ENCODE measurements around the gene TRIP12. TPM values are rescaled to one million over a fixed set of nuclear protein-coding genes. Genes with fewer than 3 reads are reported as not detected.

Gene TRIP12
- total and polyA plus RNA-seq, 2 of the 13 experiments (the other 11 are each of a cell fraction or from before 2014, with no cell fraction given) = 72.1 to 153 TPM

- CTCF ChIA-PET (ENCODE audit: low intra/inter-chr PET ratio, low total read pairs) = no interaction called here
- 12% methylated on average over 11 of the region's 11 CpGs for WGBS (ENCODE audit: low lambda C conversion rate)
- peak; percentile 58; the same call in 1 of the 2 replicates for TF ChIP-seq ZNF292 (CRISPR knock-in tag; IDR thresholded peaks at IDR 0.05; ENCODE audit: borderline replicate concordance, low read depth)
- TF ChIP-seq ETV5 (CRISPR knock-in tag; IDR thresholded peaks at IDR 0.05; ENCODE audit: borderline replicate concordance) = peak; percentile 19; the same call in 1 of the 2 replicates
- no peak for TF ChIP-seq TIGD3 (CRISPR knock-in tag; IDR thresholded peaks at IDR 0.05; ENCODE audit: borderline replicate concordance)
- TF ChIP-seq GFI1 (CRISPR knock-in tag; IDR thresholded peaks at IDR 0.05; ENCODE audit: borderline replicate concordance) = 0 out of 2 replicates have a peak, but pooled peaks have one; percentile 22
- 0 out of 2 replicates have a peak, but pooled peaks have one; percentile 44 for TF ChIP-seq ZNF580 (CRISPR knock-in tag; IDR thresholded peaks at IDR 0.05; ENCODE audit: borderline replicate concordance, low read depth)
- peak; percentile 23; the same call in 1 of the 2 replicates for TF ChIP-seq PITX1 (CRISPR knock-in tag; IDR thresholded peaks at IDR 0.05)
- TF ChIP-seq DRAP1 (CRISPR knock-in tag; IDR thresholded peaks at IDR 0.05) = peak; percentile 24; the same call in 1 of the 2 replicates
- 0 out of 2 replicates have a peak, but pooled peaks have one; percentile 17 for TF ChIP-seq ARNTL (CRISPR knock-in tag; IDR thresholded peaks at IDR 0.05)
- peak; percentile 50; the same call in 1 of the 2 replicates for TF ChIP-seq PAXIP1 (CRISPR knock-in tag; conservative IDR thresholded peaks at IDR 0.05)
- peak; percentile 30; the same call in 1 of the 2 replicates for TF ChIP-seq SIX1 (CRISPR knock-in tag; IDR thresholded peaks at IDR 0.05; ENCODE audit: borderline replicate concordance)
- TF ChIP-seq HNF4A (CRISPR knock-in tag; IDR thresholded peaks at IDR 0.05) = peak; percentile 33
- 0 out of 2 replicates have a peak, but pooled peaks have one; percentile 22 for TF ChIP-seq SAP130 (CRISPR knock-in tag; IDR thresholded peaks at IDR 0.05; ENCODE audit: low read depth)
- TF ChIP-seq LCORL (IDR thresholded peaks at IDR 0.05) = no peak
- peak; percentile 32; the same call in 1 of the 2 replicates for TF ChIP-seq LCORL (CRISPR knock-in tag; IDR thresholded peaks at IDR 0.05)
- TF ChIP-seq GATAD2A (CRISPR knock-in tag; IDR thresholded peaks at IDR 0.05) = 0 out of 2 replicates have a peak, but pooled peaks have one; percentile 29
- no peak for TF ChIP-seq TERF1 (CRISPR knock-in tag; IDR thresholded peaks at IDR 0.05)
- no peak for TF ChIP-seq RBAK (CRISPR knock-in tag; IDR thresholded peaks at IDR 0.05)
Measured at GRCh38 chr2:229752970-229753729, 168.7 kb downstream of the TRIP12 start.

More at GRCh38 chr2:229752970-229753729, 168.7 kb downstream of the TRIP12 start:
- in situ Hi-C loops (cut with HindIII; ENCODE audit: extremely low pct_ligation_motif_present, low pct_unique_long_range_greater_than_20kb) = no loop called here
- Histone ChIP-seq H2AFZ (ENCODE audit: low read length) (no peak overlapping the region), H3K4me3 (replicated peaks in 1 of 3; ENCODE audit: insufficient read depth in 1 of 3, low read depth in 2 of 3, low read length in 3 of 3) (peak overlapping the region in 2 of 3 experiments; percentile 22 to 29; a peak in 4 of 6 replicates), H3K36me3 (replicated peaks in 1 of 2; ENCODE audit: control insufficient read depth in 1 of 2, insufficient read depth in 2 of 2, low read length in 2 of 2) (no peaks in the 10 kb centered on the region), H4K20me1 (ENCODE audit: insufficient read depth, low read length) (no peaks in the 10 kb centered on the region), H3K27me3 (ENCODE audit: control insufficient read depth in 1 of 2, insufficient read depth in 2 of 2, low read length in 2 of 2) (no peaks in the 10 kb centered on the region), H3K9ac (ENCODE audit: insufficient read depth, low read depth, low read length) (no peak overlapping the region), H3K27ac (ENCODE audit: extremely low read length, insufficient read depth, low read length) (no peak overlapping the region), H3K4me2 (ENCODE audit: low read depth, low read length) (peak overlapping the region; percentile 56), H3K4me1 (ENCODE audit: insufficient read depth, low read length) (peaks cover 21% of the 10 kb centered on the region), H3K79me2 (ENCODE audit: insufficient read depth, low read length) (no peaks in the 10 kb centered on the region), H3K9me3 (ENCODE audit: low read length) (no peaks in the 10 kb centered on the region)
- peak; percentile 78 for ATAC-seq
- peak; percentile 48 for FAIRE-seq
- peak; percentile 49 for DNase-seq (ENCODE audit: low spot score)
- POLR2A ChIA-PET = no interaction called here
- no TSS peak for BruUV-seq (replicated peaks)
- intact Hi-C loops (cut with micrococcal nuclease; ENCODE audit: unreplicated experiment) = no loop called here
